Amygdala (tissue), 56 donors: ENCODE data around the gene ADRA2C.
"Not testable (repeated sequence)": the region's sequence is repeated elsewhere in the genome, so short reads cannot be mapped to it uniquely, and the experiment has no call there.

Experiments used
- DNase-seq, 56 donors: peaks; one replicate each; lab custom pipeline; 2025; lab: John Stamatoyannopoulos, UW

Gene ADRA2C

GRCh38 chr4:3809451-3810110, 43.4 kb downstream of the ADRA2C start:
- DNase-seq, result no peak

GRCh38 chr4:3810111-3810680, 44.0 kb downstream of the ADRA2C start:
- DNase-seq, result no peak

GRCh38 chr4:3810796-3811485, 44.8 kb downstream of the ADRA2C start:
- no peak for DNase-seq

- no peak for DNase-seq
These were observed 45.4 kb downstream of the ADRA2C start for GRCh38 chr4:3811621-3812020.

GRCh38 chr4:3812211-3812934, 46.2 kb downstream of the ADRA2C start:
- no peak for DNase-seq

- no peak for DNase-seq
These were observed 47.2 kb downstream of the ADRA2C start for GRCh38 chr4:3813151-3814052.

- DNase-seq, result no peak
These were observed 47.9 kb downstream of the ADRA2C start for GRCh38 chr4:3814053-3814570.

- not testable (repeated sequence) for DNase-seq
These were observed 48.7 kb downstream of the ADRA2C start for GRCh38 chr4:3814838-3815237.

GRCh38 chr4:3816256-3816825, 50.2 kb downstream of the ADRA2C start:
- DNase-seq, result no peak

GRCh38 chr4:3816983-3817960, 51.1 kb downstream of the ADRA2C start:
- DNase-seq, result no peak
